ENCODE results near the gene DTL. TPM values are rescaled to one million over a fixed set of nuclear protein-coding genes. Genes with fewer than 3 reads are reported as not detected.

The DTL gene
- total RNA-seq, 2 experiments from 2014 or later, result 101 to 104 TPM

GRCh38 chr1:212062832-212063438 lies 27.4 kb downstream of the DTL start:
- DNase-seq, result no peak
- Mint-ChIP-seq H3K9me3 (peaks cover 3% of the 10 kb centered on the region), H3K27me3 (no peaks in the 10 kb centered on the region), H3K27ac (no peak overlapping the region), H3K4me1 (peaks cover 2% of the 10 kb centered on the region), H3K4me3 (no peak overlapping the region), H3K36me3 (peaks cover 57% of the 10 kb centered on the region)

DNA sequence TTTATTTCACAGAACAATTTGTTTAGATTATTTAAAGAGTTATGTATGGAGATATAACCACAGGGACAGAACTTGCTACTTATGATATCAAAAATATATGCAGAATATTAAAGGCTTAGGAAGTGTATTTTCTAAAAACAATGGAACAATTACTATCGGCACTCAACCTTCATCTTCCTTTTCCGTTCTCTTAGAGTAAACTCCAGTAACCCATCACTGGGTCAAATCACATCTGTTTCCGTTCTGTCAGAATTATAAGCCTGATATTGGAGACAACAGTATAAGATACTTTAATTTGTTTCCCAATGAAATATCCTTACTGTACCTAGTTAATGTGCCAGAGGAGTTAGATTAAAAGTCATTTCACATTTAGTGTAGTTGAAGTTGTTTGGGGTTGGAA lies 32.2 kb downstream of the DTL start:
- H3K36me3 Mint-ChIP-seq, result peaks cover 46% of the 10 kb centered on the region
- no peak for DNase-seq
- no peaks in the 10 kb centered on the region for H3K27me3 Mint-ChIP-seq
- H3K9me3 Mint-ChIP-seq, result no peaks in the 10 kb centered on the region
- no peak overlapping the region for H3K4me3 Mint-ChIP-seq
- H3K4me1 Mint-ChIP-seq, result peaks cover 2% of the 10 kb centered on the region
- no peak overlapping the region for H3K27ac Mint-ChIP-seq

DNA sequence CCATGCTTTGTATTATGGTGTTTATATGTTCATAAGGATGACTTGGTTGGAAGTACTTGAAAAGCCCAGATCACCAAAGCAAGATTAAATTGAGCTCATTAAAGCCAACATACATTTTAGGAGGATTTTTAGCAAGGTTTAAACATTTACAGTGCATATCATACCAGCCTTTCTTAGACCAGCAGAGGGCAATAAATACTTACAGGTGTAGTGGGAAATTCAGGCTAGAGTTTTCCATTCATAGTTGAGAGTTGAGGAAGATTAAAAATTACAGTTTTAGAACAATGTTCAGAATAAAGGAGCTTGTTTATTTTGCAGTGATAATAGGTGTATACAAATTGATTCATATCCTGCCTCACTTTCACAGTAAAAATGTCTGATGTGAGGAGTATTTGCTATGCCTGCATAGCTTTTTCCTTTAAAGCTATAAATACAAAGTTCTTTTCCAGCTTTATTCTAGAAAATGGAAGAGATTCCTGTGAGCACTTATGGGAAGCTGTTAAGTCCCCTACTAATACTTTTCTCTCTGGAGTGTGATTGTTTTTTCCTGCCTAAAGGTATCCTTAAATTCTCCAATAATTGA lies 35.3 kb downstream of the DTL start:
- DNase-seq, result no peak
- peaks cover 45% of the 10 kb centered on the region for H3K36me3 Mint-ChIP-seq
- H3K27ac Mint-ChIP-seq, result no peak overlapping the region
- H3K9me3 Mint-ChIP-seq, result no peaks in the 10 kb centered on the region
- no peak overlapping the region for H3K4me3 Mint-ChIP-seq
- H3K27me3 Mint-ChIP-seq, result no peaks in the 10 kb centered on the region
- peaks cover 2% of the 10 kb centered on the region for H3K4me1 Mint-ChIP-seq

DNA sequence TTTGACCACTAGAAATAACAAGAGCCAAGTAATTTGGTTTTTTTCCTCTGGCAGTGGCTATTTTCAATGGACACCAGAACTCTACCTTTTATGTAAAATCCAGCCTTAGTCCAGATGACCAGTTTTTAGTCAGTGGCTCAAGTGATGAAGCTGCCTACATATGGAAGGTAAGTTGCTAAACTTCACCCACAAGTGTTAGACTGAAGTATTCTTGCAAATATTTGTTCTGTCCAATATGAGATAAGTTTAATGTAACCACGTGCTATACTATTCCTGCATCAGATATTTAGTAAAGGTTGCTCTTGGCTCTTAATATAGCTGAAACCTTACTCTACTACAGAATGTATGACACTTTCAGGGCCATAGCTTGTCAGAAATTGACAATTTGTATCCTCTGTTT lies 36.5 kb downstream of the DTL start:
- Mint-ChIP-seq H3K36me3 (peaks cover 52% of the 10 kb centered on the region), H3K4me3 (no peak overlapping the region)

DNA sequence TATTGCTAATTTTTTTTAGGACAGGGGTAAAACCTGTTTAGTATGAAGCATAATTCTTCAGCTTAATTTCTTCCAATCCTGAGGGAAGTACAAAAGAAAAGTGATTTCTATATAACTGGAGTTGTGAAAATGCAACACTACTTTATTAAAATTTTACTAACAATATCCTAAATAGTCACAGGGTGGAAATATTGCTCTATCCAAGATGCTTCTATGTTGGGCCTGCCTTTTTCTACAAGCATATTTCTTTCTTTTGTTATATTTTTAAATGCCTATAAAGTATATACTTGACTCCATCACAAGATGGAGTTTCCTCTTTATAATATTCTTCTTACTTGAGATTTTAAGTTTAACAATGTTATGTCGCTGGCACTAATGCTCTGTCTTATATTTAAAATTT lies 37.9 kb downstream of the DTL start:
- Mint-ChIP-seq H3K36me3 (peaks cover 45% of the 10 kb centered on the region), H3K4me1 (peaks cover 2% of the 10 kb centered on the region), H3K9me3 (no peaks in the 10 kb centered on the region), H3K27me3 (no peaks in the 10 kb centered on the region), H3K4me3 (no peak overlapping the region), H3K27ac (no peak overlapping the region)
- DNase-seq, result no peak

More for the DNA sequence above, 36.5 kb downstream of the DTL start:
- Mint-ChIP-seq H3K27ac (no peak overlapping the region), H3K4me1 (peaks cover 2% of the 10 kb centered on the region), H3K27me3 (no peaks in the 10 kb centered on the region), H3K9me3 (no peaks in the 10 kb centered on the region)
- DNase-seq, result no peak

DNA sequence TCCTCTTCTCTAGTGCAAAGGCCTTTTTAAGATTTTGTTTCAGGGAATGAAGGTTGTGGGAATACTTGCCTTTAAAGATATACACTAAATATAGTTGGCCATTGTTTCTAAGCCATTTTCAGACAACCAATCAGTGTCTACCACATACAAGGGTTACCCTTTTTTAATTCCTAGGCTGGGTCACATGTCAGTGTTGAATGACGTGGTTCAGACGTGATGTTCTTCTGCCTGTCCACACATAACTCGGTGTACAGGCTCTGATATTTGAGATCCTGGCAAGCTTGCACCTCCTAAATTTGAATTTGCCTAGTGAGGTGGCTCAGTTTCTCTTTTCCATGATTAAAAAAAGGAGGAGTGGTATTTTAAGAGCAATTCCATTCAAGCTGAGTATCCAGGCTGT lies 38.8 kb downstream of the DTL start:
- no peak for DNase-seq
- Mint-ChIP-seq H3K4me1 (peaks cover 2% of the 10 kb centered on the region), H3K4me3 (no peak overlapping the region), H3K9me3 (no peaks in the 10 kb centered on the region), H3K27ac (no peak overlapping the region), H3K27me3 (no peaks in the 10 kb centered on the region), H3K36me3 (peaks cover 46% of the 10 kb centered on the region)

DNA sequence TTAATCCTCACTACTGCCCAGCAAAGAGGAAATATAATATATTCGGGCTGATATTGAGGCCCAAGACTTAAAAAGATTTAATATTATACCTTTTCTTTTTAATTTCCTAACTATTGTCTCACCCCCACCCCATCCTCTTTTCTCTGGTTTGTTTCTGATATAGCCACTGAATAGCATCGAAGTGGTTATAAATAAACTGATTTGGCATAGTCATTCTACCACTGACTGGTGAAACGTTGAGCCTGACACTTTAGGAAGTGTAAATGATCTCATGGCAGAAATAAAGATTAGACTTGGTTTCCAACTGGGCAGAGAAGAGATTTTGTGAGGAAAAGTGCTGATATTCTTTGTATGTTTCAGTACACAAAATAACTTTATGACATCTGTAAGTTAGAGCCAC lies 39.3 kb downstream of the DTL start:
- no peaks in the 10 kb centered on the region for H3K27me3 Mint-ChIP-seq
- H3K4me3 Mint-ChIP-seq, result no peak overlapping the region
- H3K36me3 Mint-ChIP-seq, result peaks cover 50% of the 10 kb centered on the region

DNA sequence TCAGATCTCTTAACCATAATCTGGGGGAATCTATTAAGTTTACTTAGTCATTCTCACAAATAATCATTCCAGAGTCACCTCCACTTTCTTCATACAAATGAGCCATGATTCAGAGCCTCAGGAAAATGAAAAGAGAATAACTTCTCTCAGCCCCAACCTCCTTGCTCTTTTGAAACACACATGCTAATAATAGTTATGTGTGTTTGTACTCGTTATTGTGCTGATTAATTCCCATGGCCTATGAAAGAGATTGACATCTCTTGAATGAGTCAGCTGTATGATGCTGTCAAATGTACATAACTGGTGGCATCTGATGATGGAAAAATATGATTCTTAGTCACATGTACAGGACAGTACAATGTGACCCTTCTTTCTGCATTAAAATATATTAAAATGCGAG lies 41.5 kb downstream of the DTL start:
- Mint-ChIP-seq H3K36me3 (peaks cover 42% of the 10 kb centered on the region), H3K4me1 (no peaks in the 10 kb centered on the region), H3K9me3 (no peaks in the 10 kb centered on the region), H3K27ac (no peak overlapping the region), H3K27me3 (no peaks in the 10 kb centered on the region), H3K4me3 (no peak overlapping the region)
- no peak for DNase-seq

More for the DNA sequence above, 39.3 kb downstream of the DTL start:
- Mint-ChIP-seq H3K27ac (no peak overlapping the region), H3K9me3 (no peaks in the 10 kb centered on the region), H3K4me1 (peaks cover 2% of the 10 kb centered on the region)
- no peak for DNase-seq

DNA sequence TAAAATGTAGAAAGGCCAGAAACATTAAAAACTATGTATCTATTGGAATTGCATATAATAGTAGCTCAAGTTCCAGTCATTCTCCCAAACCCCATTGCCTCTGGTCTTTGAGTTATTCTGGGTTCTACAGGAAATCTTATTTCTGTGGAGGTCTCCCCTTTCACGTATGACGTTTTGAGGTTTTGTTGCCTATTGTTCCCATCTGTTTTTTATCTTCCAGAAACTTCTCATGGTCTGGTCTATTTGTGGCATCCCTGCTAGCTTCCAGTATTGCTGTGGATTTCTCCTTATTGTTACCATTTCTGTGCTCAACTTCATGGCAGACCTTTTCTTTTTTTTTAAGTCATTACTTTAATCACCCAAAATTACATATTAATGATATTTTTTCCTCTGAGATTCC lies 43.3 kb downstream of the DTL start:
- Mint-ChIP-seq H3K27me3 (no peaks in the 10 kb centered on the region), H3K4me3 (no peak overlapping the region), H3K4me1 (no peaks in the 10 kb centered on the region), H3K36me3 (peaks cover 41% of the 10 kb centered on the region), H3K9me3 (no peaks in the 10 kb centered on the region), H3K27ac (no peak overlapping the region)
- no peak for DNase-seq

DNA sequence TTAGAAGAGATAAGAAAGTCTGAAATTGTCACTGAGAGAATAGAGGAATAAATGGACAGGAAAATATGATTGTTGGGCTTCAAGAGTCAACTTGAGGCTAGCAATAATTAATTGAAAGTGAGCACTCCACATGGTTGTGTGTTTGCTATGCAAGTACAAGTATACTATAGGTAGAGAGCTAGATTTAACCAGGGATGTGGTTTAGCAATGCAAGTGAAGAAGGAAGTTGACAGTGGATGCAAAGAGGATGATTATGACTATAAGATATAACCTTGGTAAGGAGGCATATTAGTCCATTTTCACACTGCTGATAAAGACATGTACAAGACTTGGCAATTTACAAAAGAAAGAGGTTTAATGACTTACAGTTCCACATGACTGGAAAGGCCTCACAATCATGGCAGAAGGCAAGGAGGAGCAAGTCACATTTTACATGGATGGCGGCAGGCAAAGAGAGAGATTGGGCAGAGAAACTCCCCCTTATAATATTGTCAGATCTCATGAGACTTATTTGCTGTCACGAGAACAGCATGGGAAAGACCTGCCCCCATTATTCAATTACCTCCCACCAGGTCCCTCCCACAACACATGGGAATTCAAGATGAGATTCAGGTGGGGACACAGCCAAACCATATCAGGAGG lies 47.3 kb downstream of the DTL start:
- Mint-ChIP-seq H3K4me3 (no peak overlapping the region), H3K4me1 (peaks cover 2% of the 10 kb centered on the region), H3K27me3 (no peaks in the 10 kb centered on the region), H3K9me3 (no peaks in the 10 kb centered on the region), H3K36me3 (peaks cover 33% of the 10 kb centered on the region), H3K27ac (no peak overlapping the region)
- no peak for DNase-seq

- DNase-seq, result no peak
- H3K27ac Mint-ChIP-seq, result peak overlapping the region; percentile 64
- H3K36me3 Mint-ChIP-seq, result peaks cover 82% of the 10 kb centered on the region
- H3K9me3 Mint-ChIP-seq, result peaks cover 6% of the 10 kb centered on the region
- H3K4me1 Mint-ChIP-seq, result peaks cover 15% of the 10 kb centered on the region
- no peak overlapping the region for H3K4me3 Mint-ChIP-seq
- H3K27me3 Mint-ChIP-seq, result no peaks in the 10 kb centered on the region
Measured at GRCh38 chr1:212089560-212090163, 54.1 kb downstream of the DTL start.

GRCh38 chr1:212091438-212092121 lies 56.0 kb downstream of the DTL start:
- Mint-ChIP-seq H3K27ac (no peak overlapping the region), H3K36me3 (peaks cover 88% of the 10 kb centered on the region), H3K4me1 (peaks cover 20% of the 10 kb centered on the region), H3K9me3 (peaks cover 17% of the 10 kb centered on the region), H3K27me3 (no peaks in the 10 kb centered on the region), H3K4me3 (no peak overlapping the region)
- DNase-seq, result no peak

DNA sequence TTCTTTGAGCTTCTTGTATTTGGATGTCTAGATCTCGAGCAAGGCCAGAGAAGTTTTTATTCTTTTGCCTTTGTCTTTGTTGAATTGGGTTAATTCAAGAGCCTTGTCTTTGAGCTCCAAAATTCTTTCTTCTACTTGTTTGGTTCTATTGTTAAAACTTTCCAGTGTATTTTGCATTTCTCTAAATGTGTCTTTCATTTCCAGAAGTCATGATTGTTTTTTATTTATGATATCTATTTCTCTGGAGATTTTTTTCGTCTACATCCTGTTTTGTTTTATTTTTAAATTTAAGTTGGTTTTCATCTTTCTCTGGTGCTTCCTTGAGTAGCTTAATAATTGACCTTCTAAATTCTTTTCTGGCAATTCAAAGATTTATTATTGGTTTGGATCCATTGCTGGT lies 61.8 kb downstream of the DTL start:
- no peak overlapping the region for H3K4me3 Mint-ChIP-seq
- peaks cover 19% of the 10 kb centered on the region for H3K9me3 Mint-ChIP-seq
- H3K27ac Mint-ChIP-seq, result no peak overlapping the region
- no peak for DNase-seq
- peaks cover 96% of the 10 kb centered on the region for H3K36me3 Mint-ChIP-seq
- no peaks in the 10 kb centered on the region for H3K27me3 Mint-ChIP-seq
- H3K4me1 Mint-ChIP-seq, result peaks cover 4% of the 10 kb centered on the region

- Mint-ChIP-seq H3K9me3 (peaks cover 19% of the 10 kb centered on the region), H3K27ac (no peak overlapping the region), H3K36me3 (peaks cover 89% of the 10 kb centered on the region), H3K4me1 (peaks cover 4% of the 10 kb centered on the region), H3K4me3 (no peak overlapping the region), H3K27me3 (no peaks in the 10 kb centered on the region)
- no peak for DNase-seq
Measured at GRCh38 chr1:212098310-212098709, 62.8 kb downstream of the DTL start.

GRCh38 chr1:212098771-212099170 lies 63.2 kb downstream of the DTL start:
- Mint-ChIP-seq H3K4me1 (peaks cover 4% of the 10 kb centered on the region), H3K27me3 (no peaks in the 10 kb centered on the region), H3K36me3 (peaks cover 89% of the 10 kb centered on the region), H3K9me3 (peaks cover 19% of the 10 kb centered on the region), H3K27ac (no peak overlapping the region), H3K4me3 (no peak overlapping the region)
- DNase-seq, result no peak

Measured in activated naive CD8-positive, alpha-beta T cell treated with anti-CD3 and anti-CD28 coated beads for 36 hours (primary cell).